GM18511 (cell line): ENCODE results near the gene TSPAN9.

Experiments used
- ATAC-seq: cut with Tn5 transposase; IDR thresholded peaks from one replicate; pipeline ENCODE4 v1.9.1; 2021; ENCODE audit warnings: mild to moderate bottlenecking, moderate library complexity; ENCODE audit not compliant: unreplicated experiment

The TSPAN9 gene

DNA sequence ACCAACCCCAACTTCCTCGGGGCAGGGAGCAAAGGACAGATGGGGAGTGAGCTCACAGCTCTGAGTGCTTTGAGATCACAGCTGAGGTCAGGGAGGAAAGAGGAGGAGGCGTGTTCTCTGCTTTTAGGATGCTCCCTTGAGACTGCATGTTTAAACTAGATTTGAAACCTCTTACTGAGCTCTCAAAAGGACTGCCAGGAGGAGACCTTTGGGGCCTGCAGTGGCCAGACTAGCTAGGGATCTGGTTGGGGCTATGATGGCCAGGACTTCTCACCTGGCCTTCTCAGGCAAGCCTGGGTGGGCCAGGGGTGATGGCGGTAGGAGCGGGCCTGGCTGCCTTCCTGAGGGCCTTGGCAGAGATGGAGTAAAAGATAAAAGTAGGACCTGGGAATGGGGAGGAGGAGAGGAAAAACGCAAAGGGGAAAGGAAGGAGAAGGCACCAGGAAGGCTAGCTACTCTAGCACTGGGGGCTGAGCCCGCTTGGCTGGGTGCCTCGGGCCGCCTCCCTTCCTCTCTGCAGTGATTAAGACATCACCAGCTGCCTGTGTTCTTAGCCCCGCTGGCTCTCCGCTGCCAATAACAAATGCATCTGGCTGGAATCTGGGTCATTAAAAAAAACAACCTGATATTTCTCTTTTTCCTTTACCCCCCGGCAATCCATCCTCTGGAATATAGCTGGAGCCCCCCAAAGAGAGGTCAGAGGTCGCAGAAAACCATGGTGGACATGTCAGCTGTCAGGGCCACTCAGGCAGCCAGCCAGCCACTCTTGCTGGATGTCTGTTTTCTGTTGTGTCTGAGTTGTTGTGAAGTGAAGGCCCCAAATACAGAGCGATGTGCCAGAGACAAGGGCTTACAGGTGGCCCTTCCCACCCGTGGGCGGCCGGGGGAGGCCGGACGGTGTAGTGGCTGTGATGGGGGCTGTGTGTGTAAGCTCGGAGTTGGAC is 141.3 kb downstream of the TSPAN9 start:
- ATAC-seq: no peak

DNA sequence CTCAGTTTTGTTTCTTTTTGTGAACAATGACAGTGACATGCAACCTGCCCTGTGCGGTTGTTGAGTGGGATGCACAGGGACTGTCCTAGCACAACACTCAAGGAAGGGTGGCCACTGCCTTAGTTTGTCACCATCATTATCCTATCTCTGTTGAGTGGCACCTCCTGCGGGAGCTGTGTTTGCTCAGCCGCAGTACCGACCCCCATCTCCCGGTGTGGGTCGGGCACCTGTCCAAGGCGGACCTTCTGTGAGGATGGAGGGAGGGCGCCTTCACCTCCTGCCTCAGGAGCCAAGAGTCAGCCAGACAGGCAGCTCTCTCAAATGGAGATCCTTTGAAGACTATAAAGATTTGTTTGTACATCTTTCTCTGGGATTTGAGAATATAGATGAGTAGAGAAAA is 142.1 kb downstream of the TSPAN9 start:
- no peak for ATAC-seq

- no peak for ATAC-seq
These were observed 143.5 kb downstream of the TSPAN9 start for GRCh38 chr12:3220382-3221321.

DNA sequence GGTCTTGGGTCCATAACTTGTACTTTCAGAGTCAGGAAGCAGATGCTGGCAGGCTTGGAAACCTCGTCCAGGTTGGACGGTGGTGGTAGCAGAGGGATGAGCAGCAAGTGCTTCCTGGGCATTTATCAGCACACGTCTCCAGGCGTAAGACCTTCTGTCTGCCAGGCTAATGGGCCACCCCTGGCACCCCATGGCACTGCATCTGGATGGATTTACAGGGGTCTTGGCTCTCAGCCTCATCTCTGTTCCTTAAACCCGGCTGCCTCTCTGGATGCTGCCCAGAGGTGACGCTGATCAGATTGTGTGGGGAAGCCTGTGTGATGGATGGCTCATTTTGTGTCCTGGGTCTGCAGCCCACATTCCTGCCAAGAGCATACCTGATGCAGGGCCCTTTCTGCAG is 145.1 kb downstream of the TSPAN9 start:
- no peak for ATAC-seq

- no peak for ATAC-seq
These were observed 145.8 kb downstream of the TSPAN9 start for GRCh38 chr12:3222979-3223378.

DNA sequence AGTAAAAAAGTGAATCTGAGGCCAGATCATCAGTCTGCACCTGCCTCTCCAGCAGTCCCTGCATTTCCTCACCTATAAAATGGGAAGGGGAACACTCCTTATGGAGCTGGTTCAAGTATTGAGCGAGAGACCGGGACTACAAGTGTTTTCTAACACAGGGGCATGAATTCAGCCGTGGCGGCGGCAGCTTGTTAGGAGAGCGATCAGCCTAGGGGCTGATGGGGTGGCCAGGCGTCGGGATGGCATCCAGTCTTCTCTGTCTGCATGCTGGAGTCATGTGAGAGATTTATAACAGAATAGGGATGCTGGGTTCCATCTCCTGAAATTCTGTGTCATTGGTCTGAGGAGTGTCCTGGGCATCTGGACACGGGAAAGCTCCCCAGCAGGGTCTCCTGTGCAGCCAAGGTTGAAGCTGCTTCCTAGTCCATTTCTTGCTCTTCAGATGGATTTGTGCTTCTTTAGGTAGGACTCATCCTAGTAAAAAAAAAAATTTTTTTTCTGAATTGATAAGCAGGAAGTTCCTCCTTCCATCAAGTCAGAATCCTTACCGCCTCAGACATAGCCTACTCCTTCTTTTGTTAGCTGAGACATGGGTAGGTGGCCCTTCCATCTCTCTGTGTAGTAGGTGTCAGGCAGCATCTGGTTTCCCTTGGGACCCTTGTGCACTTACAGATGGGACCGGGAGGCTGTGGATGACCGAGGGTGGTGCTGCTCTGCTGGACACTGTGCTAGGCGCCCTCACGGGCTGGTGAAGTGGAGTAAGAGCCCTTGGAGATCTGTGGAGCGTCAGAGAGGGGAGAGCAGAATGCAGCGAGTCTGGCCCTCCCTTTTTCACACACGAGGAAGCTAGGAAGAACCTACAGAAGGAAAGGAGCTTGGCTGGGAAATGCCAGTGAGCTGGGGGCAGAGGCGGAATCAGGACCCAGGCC is 146.7 kb downstream of the TSPAN9 start:
- ATAC-seq: no peak

- no peak for ATAC-seq
These were observed 147.3 kb downstream of the TSPAN9 start for GRCh38 chr12:3224530-3224903.

DNA sequence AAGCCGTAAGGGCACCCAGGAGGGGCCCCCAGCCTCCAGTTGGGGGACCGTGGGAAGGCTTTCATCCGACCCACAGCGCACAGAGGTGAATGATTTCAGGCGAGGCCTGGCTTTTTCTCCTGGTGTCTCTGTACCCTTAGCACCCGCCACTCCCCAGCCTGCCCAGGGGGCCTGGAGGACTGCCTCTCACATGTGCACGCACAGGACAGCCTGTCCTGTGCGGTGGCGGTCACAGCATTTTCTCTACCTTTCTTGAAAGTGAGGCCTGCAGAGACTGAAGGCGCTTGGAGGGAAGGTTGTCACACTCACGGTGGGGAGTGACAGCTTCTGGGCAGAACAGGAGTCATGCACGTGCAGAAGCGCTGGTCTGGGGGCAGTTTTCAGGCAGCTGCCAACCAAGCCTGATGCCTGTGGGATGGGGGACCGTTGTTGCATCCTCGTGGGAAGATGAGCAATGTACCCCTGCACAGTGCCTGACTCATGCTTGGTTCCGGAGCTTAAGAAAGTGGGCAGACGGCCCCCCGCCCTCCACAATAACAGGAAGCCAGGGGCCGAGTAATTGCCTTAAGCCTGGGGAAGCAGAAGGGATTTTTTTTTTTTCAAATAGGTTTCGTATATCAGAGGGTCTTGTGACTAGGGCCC is 148.1 kb downstream of the TSPAN9 start:
- no peak for ATAC-seq

DNA sequence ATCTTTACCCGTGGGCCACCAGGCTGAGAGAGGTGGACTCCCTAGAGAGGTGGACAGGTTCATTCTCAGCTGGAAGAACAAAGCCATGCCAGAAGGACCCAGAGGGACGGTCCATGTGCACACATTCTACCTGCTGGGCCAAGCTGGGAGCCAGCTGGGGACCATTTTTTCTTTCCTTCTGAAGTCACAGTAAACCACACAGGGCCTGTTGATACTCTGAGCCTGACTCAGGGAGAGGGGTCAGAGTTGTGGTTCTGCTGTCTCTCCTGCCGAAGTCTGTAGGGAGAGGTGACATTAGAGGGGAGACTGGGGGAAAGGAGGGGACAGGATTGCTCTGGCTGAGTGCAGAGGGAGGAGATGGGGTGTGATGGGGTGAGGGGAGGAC is 148.6 kb downstream of the TSPAN9 start:
- ATAC-seq: no peak

GRCh38 chr12:3226264-3226663 is 149.1 kb downstream of the TSPAN9 start:
- ATAC-seq: no peak

GRCh38 chr12:3227076-3227975 is 150.1 kb downstream of the TSPAN9 start:
- ATAC-seq: no peak

- no peak for ATAC-seq
These were observed 151.4 kb downstream of the TSPAN9 start for GRCh38 chr12:3228552-3228951.

DNA sequence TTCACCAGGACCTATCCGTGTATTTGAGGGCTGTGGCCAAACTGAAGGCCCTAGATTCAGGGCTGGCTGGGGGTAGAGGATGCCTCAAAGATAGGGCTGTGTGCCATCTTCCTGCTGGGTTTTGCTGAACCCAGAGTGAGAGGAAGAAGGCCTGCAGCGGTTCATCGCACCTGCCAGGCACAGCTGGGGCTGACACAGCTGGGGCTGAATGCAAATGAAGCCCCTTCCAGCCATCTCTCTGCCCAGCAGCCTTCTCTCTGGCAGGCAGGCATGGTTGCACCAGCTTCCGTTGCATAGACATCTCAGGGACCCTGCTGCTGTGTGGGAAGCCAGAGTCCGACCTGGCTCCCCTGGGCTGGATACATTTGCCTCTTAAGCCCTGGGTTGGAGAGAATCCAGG is 152.4 kb downstream of the TSPAN9 start:
- no peak for ATAC-seq

DNA sequence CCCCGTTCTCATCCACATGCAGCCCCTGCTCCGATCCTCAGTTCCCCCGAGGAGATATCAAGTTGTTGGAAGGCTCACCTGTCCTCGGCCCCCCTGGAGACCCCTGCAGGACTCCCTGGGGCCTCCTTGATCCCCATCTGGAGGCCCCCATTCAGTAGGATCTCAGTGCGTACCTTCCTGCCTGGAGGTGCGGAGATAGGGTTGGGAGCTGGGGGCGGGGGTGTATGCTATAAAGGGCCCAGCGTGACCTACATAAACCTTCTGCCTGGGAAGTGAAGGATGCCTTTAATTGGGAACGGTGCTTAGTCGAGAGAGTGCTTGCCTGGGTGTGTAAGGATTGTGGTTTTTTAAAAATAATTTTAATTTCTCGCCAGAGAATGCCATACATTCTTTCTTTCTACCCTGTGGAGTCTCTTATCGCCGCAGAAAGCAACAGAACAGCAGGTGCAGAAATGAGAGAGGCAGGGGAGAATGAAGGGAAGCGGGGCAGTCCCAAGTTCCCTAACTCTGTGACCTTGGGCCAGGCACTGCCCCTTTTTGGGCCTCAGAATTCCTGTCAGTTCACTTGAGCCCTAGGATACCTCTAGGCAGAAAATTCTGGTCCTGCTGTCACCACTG is 153.7 kb downstream of the TSPAN9 start:
- no peak for ATAC-seq

DNA sequence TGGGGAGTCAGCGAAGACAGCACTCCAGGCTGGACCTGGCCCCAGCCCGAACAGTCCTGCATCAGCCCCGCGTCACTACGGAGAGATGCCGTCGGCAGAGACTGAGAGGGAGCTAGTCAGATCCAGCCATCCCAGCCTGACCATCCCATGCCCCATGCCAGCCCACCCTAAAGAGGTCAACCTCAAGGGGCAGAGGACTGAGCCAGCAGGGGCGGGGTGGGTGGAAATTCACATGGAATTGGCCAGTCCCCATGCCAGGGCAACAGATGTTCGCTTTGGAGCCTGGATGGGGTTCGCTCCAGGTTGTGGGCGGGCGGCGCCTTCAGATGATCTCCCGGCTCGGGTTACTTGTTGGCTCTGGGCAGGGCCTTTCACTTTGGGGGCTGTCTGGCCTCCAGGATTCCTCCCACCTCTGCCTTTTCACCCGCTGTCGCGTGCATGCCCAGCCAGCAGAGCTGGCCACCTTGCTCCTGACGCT is 154.3 kb downstream of the TSPAN9 start:
- ATAC-seq: no peak

DNA sequence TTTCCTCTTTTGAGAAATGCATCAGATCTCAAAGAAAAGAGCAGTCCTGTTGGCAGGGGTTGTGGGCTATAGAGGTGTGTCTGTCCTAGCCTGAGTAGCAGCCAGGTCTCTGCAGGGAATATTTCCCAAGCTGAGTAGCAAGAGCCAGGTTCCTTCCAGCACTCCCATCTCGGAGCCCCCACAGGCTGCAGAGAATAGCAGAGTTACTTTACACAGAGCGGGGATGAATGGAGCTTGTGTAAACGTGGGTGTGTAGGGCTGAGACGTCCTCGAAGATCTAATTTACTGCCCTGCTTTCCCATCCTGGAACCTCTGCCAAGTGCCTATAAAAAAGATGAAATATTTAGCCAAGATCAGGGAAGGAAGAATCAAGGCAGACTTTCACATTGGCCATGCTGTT is 156.6 kb downstream of the TSPAN9 start:
- no peak for ATAC-seq

- peak; percentile 52 for ATAC-seq
These were observed 159.4 kb downstream of the TSPAN9 start for GRCh38 chr12:3236345-3237187.

DNA sequence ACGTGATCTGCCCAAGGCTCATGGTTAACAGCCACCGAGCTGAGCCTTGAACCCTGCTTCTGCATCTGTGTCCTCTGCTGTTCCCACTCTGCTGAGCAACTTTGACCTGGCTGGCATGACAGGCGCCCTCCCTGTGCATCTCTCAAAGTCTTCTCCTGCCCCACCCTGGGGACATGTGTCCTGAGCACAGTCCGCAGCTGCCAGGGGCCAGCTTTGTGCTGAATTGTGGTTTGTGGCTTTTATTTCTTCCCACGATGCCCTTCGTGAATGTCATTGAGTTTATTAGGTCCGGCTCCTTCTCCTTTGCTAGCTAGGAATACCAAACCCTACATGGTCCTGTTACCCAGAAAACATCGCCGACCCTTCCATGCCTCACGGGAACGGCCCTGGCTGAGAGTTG is 161.0 kb downstream of the TSPAN9 start:
- ATAC-seq: no peak
